Measurements from ENCODE around the gene COX7B. TPM values are rescaled to one million over a fixed set of nuclear protein-coding genes. Genes with fewer than 3 reads are reported as not detected.
"Not testable (repeated sequence)": the region's sequence is repeated elsewhere in the genome, so short reads cannot be mapped to it uniquely, and the experiment has no call there.

Gene COX7B
- total and polyA plus RNA-seq, 10 of the 15 experiments (the other 5 are each of a cell fraction or from before 2014, with no cell fraction given) = 331 to 2,070 (median 987) TPM

- 37% methylated on average over 6 of the region's 6 CpGs for WGBS (ENCODE audit: insufficient coverage, insufficient replicate concordance, low lambda C conversion rate, missing lambda C conversion rate)
- ChIA-PET RAD21 (ENCODE audit: unreplicated experiment) (interaction anchor here (2.5 kb wide), 1 partner anchor 105 kb away, joined by 6 read pairs; no protein-coding TSS in a partner anchor), CTCF (interaction anchor here (1.3 to 4.6 kb wide), 2 partner anchors 9 to 106 kb away, joined by 5 to 22 read pairs; partner anchors contain the start of gene ATP7A), SMC1A (ENCODE audit: uncharacterized antibody, unreplicated experiment) (interaction anchor here (1.9 to 2.0 kb wide), 2 partner anchors 9 to 106 kb away, joined by 6 to 9 read pairs; partner anchors contain the start of gene ATP7A), POLR2A (interaction anchor here (0.6 kb wide), 1 partner anchor 68 kb away, joined by 3 read pairs; no protein-coding TSS in a partner anchor)
- FAIRE-seq; H4K20me1 ChIP-seq (ENCODE audit: control insufficient read depth, insufficient read depth); H3K27me3 ChIP-seq (replicated peaks in 1 of 2; ENCODE audit: control insufficient read depth in 2 of 2, insufficient read depth in 2 of 2, low read length in 1 of 2); H3K36me3 ChIP-seq (ENCODE audit: control insufficient read depth in 2 of 2, insufficient read depth in 2 of 2, low read length in 1 of 2); intact Hi-C loops (cut with micrococcal nuclease; ENCODE audit: unreplicated experiment); H3K9ac ChIP-seq (ENCODE audit: control insufficient read depth, insufficient read depth, low read length); H3K27ac ChIP-seq (ENCODE audit: control insufficient read depth, insufficient read depth); in situ Hi-C loops (cut with MboI); DNase-seq (ENCODE audit: low read depth, low spot score); H3K4me3 ChIP-seq; H3K9me3 ChIP-seq (replicated peaks; ENCODE audit: control insufficient read depth, insufficient read depth, low read length); H3K4me2 ChIP-seq (ENCODE audit: control insufficient read depth, insufficient read depth); BruUV-seq (replicated peaks); H3K4me1 ChIP-seq (ENCODE audit: control insufficient read depth, insufficient read depth, low read length); H2AFZ ChIP-seq (ENCODE audit: control insufficient read depth, low read depth, low read length): not testable (repeated sequence)
- peak; percentile 35 for ATAC-seq
- peaks cover 30% of the 10 kb centered on the region for H3K79me2 ChIP-seq (ENCODE audit: control insufficient read depth, insufficient read depth, low read length)
Observed at GRCh38 chrX:77919370-77919769, 20.1 kb downstream of the COX7B start.

- no peak for ATAC-seq
- TF ChIP-seq ZNF217 (IDR thresholded peaks at IDR 0.05) (no peak), ZNF24 (IDR thresholded peaks at IDR 0.05) (no peak), CHD4 (IDR thresholded peaks at IDR 0.05) (no peak), MYC (IDR thresholded peaks at IDR 0.05; ENCODE audit: insufficient read depth, insufficient read length, insufficient replicate concordance, low read length, severe bottlenecking) (no peak)
- DNase-seq (ENCODE audit: low read depth, low spot score) = no peak
- Histone ChIP-seq H2AFZ (ENCODE audit: control insufficient read depth, low read depth, low read length) (no peak overlapping the region), H3K4me3 (no peak overlapping the region), H3K9me3 (replicated peaks; ENCODE audit: control insufficient read depth, insufficient read depth, low read length) (no peaks in the 10 kb centered on the region), H3K4me1 (ENCODE audit: control insufficient read depth, insufficient read depth, low read length) (no peaks in the 10 kb centered on the region), H3K9ac (ENCODE audit: control insufficient read depth, insufficient read depth, low read length) (no peak overlapping the region), H4K20me1 (ENCODE audit: control insufficient read depth, insufficient read depth) (no peaks in the 10 kb centered on the region), H3K27me3 (replicated peaks in 1 of 2; ENCODE audit: control insufficient read depth in 2 of 2, insufficient read depth in 2 of 2, low read length in 1 of 2) (no peaks in the 10 kb centered on the region), H3K36me3 (ENCODE audit: control insufficient read depth in 2 of 2, insufficient read depth in 2 of 2, low read length in 1 of 2) (no peaks in the 10 kb centered on the region), H3K4me2 (ENCODE audit: control insufficient read depth, insufficient read depth) (no peak overlapping the region), H3K27ac (ENCODE audit: control insufficient read depth, insufficient read depth) (no peak overlapping the region), H3K79me2 (ENCODE audit: control insufficient read depth, insufficient read depth, low read length) (peaks cover 10% of the 10 kb centered on the region)
- ChIA-PET RAD21 (ENCODE audit: unreplicated experiment) (no interaction called here), POLR2A (no interaction called here), SMC1A (ENCODE audit: uncharacterized antibody, unreplicated experiment) (no interaction called here), CTCF (interaction anchor here (0.6 kb wide), 1 partner anchor 39 kb away, joined by 5 read pairs; no protein-coding TSS in a partner anchor)
- intact Hi-C loops (cut with micrococcal nuclease; ENCODE audit: unreplicated experiment) = no loop called here
- no peak for FAIRE-seq
- BruUV-seq (replicated peaks) = no TSS peak
- in situ Hi-C loops (cut with MboI) = no loop called here
Observed at GRCh38 chrX:77922787-77923186, 23.5 kb downstream of the COX7B start.

All from GM12878 (cell line).